Muscle of leg (tissue), 11 donors: Measurements from ENCODE around the gene FAM210A. TPM values are rescaled to one million over a fixed set of nuclear protein-coding genes. Genes with fewer than 3 reads are reported as not detected.

ENCODE experiments used
- DNase-seq: peaks from one replicate; pipeline ENCODE4 v3.0.0; 2013
- H3K27ac ChIP-seq: one replicate; pipeline ENCODE4 v1.5.1; 2013; ENCODE audit warnings: mild to moderate bottlenecking, low read length, control low read depth
- H3K27me3 ChIP-seq: one replicate; pipeline ENCODE4 v1.6.1; 2013; ENCODE audit warnings: low read length; ENCODE audit not compliant: control insufficient read depth, insufficient read depth
- H3K36me3 ChIP-seq: one replicate; pipeline ENCODE4 v1.6.1; 2013; ENCODE audit warnings: low read length; ENCODE audit not compliant: control insufficient read depth, insufficient read depth
- H3K4me1 ChIP-seq: one replicate; pipeline ENCODE4 v1.6.1; 2013; ENCODE audit warnings: low read length; ENCODE audit not compliant: control insufficient read depth, insufficient read depth
- H3K4me3 ChIP-seq: one replicate; pipeline ENCODE4 v1.5.1; 2013; ENCODE audit warnings: low read length, control low read depth
- H3K9me3 ChIP-seq: replicated peaks from 2 replicates; pipeline ENCODE4 v1.6.1; 2013; ENCODE audit warnings: low read depth, low read length; ENCODE audit not compliant: control insufficient read depth
- WGBS: methylation state at CpG from one replicate; pipeline ENCODE4 v1.1.5; 2013; ENCODE audit warnings: missing lambda C conversion rate; ENCODE audit not compliant: insufficient coverage; 5-methylcytosine and 5-hydroxymethylcytosine counted together
- polyA plus RNA-seq, 8 donors: library from polyadenylated mRNA; unstranded; fragments of 120-200 nt; gene quantifications; one replicate each; pipeline versions ENCODE4 v1.2.1 to v1.2.3, GENCODE V29; 2013; ENCODE audit warnings: inconsistent platforms in 1 of 8, low replicate concordance in 1 of 8; ENCODE audit not compliant: insufficient read length in 8 of 8, insufficient read depth in 1 of 8
- total RNA-seq: library from RNA; stranded (reverse); fragments of 120-200 nt; gene quantifications from one replicate; pipeline ENCODE4 v1.2.4, GENCODE V29; 2013

FAM210A gene
- total and polyA plus RNA-seq, 9 donors = 20.9 to 30.3 (median 24.6) TPM

GRCh38 chr18:13623871-13624270, 102.5 kb downstream of the FAM210A start:
- Histone ChIP-seq H3K4me1 (peaks cover 6% of the 10 kb centered on the region), H3K9me3 (no peaks in the 10 kb centered on the region), H3K36me3 (peaks cover 7% of the 10 kb centered on the region), H3K27me3 (no peaks in the 10 kb centered on the region), H3K27ac (no peak overlapping the region), H3K4me3 (no peak overlapping the region)
- DNase-seq = no peak
- WGBS = 89% methylated on average over 10 of the region's 13 CpGs

- Histone ChIP-seq H3K9me3 (no peaks in the 10 kb centered on the region), H3K4me3 (no peak overlapping the region), H3K36me3 (peaks cover 7% of the 10 kb centered on the region), H3K27ac (no peak overlapping the region), H3K27me3 (no peaks in the 10 kb centered on the region), H3K4me1 (peaks cover 6% of the 10 kb centered on the region)
- 51% methylated on average over 10 of the region's 10 CpGs for WGBS
- no peak for DNase-seq
Measured at GRCh38 chr18:13623348-13623747, 103.0 kb downstream of the FAM210A start.

GRCh38 chr18:13622751-13623150, 103.6 kb downstream of the FAM210A start:
- DNase-seq = no peak
- H3K4me1 ChIP-seq = peaks cover 6% of the 10 kb centered on the region
- no peaks in the 10 kb centered on the region for H3K27me3 ChIP-seq
- WGBS = 89% methylated on average over 8 of the region's 8 CpGs
- H3K27ac ChIP-seq = no peak overlapping the region
- peaks cover 7% of the 10 kb centered on the region for H3K36me3 ChIP-seq
- H3K4me3 ChIP-seq = no peak overlapping the region
- no peaks in the 10 kb centered on the region for H3K9me3 ChIP-seq

- Histone ChIP-seq H3K9me3 (no peaks in the 10 kb centered on the region), H3K36me3 (peaks cover 7% of the 10 kb centered on the region), H3K4me1 (peaks cover 3% of the 10 kb centered on the region), H3K4me3 (no peak overlapping the region), H3K27ac (no peak overlapping the region), H3K27me3 (no peaks in the 10 kb centered on the region)
- DNase-seq = no peak
- 80% methylated on average over 17 of the region's 19 CpGs for WGBS
Measured at GRCh38 chr18:13621886-13622619, 104.3 kb downstream of the FAM210A start.

GRCh38 chr18:13621446-13621849, 104.9 kb downstream of the FAM210A start:
- Histone ChIP-seq H3K9me3 (no peaks in the 10 kb centered on the region), H3K4me3 (no peak overlapping the region), H3K27me3 (no peaks in the 10 kb centered on the region), H3K36me3 (peaks cover 7% of the 10 kb centered on the region), H3K27ac (no peak overlapping the region), H3K4me1 (no peaks in the 10 kb centered on the region)
- no peak for DNase-seq
- WGBS = 93% methylated on average over 21 of the region's 23 CpGs

GRCh38 chr18:13620818-13621445, 105.4 kb downstream of the FAM210A start:
- no peaks in the 10 kb centered on the region for H3K27me3 ChIP-seq
- no peak overlapping the region for H3K4me3 ChIP-seq
- no peaks in the 10 kb centered on the region for H3K9me3 ChIP-seq
- H3K4me1 ChIP-seq = no peaks in the 10 kb centered on the region
- no peak overlapping the region for H3K27ac ChIP-seq
- 92% methylated on average over 26 of the region's 29 CpGs for WGBS
- no peak for DNase-seq
- H3K36me3 ChIP-seq = peaks cover 7% of the 10 kb centered on the region

GRCh38 chr18:13620206-13620672, 106.1 kb downstream of the FAM210A start:
- Histone ChIP-seq H3K27me3 (no peaks in the 10 kb centered on the region), H3K4me1 (peaks cover 2% of the 10 kb centered on the region), H3K4me3 (no peak overlapping the region), H3K36me3 (peaks cover 7% of the 10 kb centered on the region), H3K27ac (no peak overlapping the region), H3K9me3 (no peaks in the 10 kb centered on the region)
- 82% methylated on average over 6 of the region's 10 CpGs for WGBS
- DNase-seq = no peak

- H3K36me3 ChIP-seq = peaks cover 7% of the 10 kb centered on the region
- H3K4me1 ChIP-seq = peaks cover 8% of the 10 kb centered on the region
- H3K27ac ChIP-seq = no peak overlapping the region
- H3K9me3 ChIP-seq = no peaks in the 10 kb centered on the region
- no peaks in the 10 kb centered on the region for H3K27me3 ChIP-seq
- H3K4me3 ChIP-seq = no peak overlapping the region
- 85% methylated on average over 16 of the region's 20 CpGs for WGBS
- no peak for DNase-seq
Measured at GRCh38 chr18:13619505-13620205, 106.7 kb downstream of the FAM210A start.

GRCh38 chr18:13618760-13619438, 107.5 kb downstream of the FAM210A start:
- Histone ChIP-seq H3K9me3 (no peaks in the 10 kb centered on the region), H3K36me3 (peaks cover 7% of the 10 kb centered on the region), H3K27me3 (no peaks in the 10 kb centered on the region), H3K27ac (no peak overlapping the region), H3K4me1 (peaks cover 11% of the 10 kb centered on the region), H3K4me3 (no peak overlapping the region)
- no peak for DNase-seq
- WGBS = 77% methylated on average over 11 of the region's 13 CpGs
